ENCODE results near the gene DAB2IP.
A peak's percentile ranks its signal among the peaks of the same experiment; 100 is the strongest.

DAB2IP gene

GRCh38 chr9:121783521-121784507, 132.4 kb downstream of the DAB2IP start:
- no peak for DNase-seq (ENCODE audit: low read depth)
- TF ChIP-seq CTCF (IDR thresholded peaks at IDR 0.05; ENCODE audit: insufficient read depth, low read depth, low read length, missing control alignments), result no peak
- no peak overlapping the region for H3K4me3 ChIP-seq (ENCODE audit: low read length)

GRCh38 chr9:121784731-121785411, 133.4 kb downstream of the DAB2IP start:
- no peak for DNase-seq (ENCODE audit: low read depth)
- TF ChIP-seq CTCF (IDR thresholded peaks at IDR 0.05; ENCODE audit: insufficient read depth, low read depth, low read length, missing control alignments), result no peak
- H3K4me3 ChIP-seq (ENCODE audit: low read length), result no peak overlapping the region

GRCh38 chr9:121785673-121786542, 134.5 kb downstream of the DAB2IP start:
- no peak for DNase-seq (ENCODE audit: low read depth)
- TF ChIP-seq CTCF (IDR thresholded peaks at IDR 0.05; ENCODE audit: insufficient read depth, low read depth, low read length, missing control alignments), result no peak
- H3K4me3 ChIP-seq (ENCODE audit: low read length), result no peak overlapping the region

- TF ChIP-seq CTCF (IDR thresholded peaks at IDR 0.05; ENCODE audit: insufficient read depth, low read depth, low read length, missing control alignments), result no peak
- no peak for DNase-seq (ENCODE audit: low read depth)
- no peak overlapping the region for H3K4me3 ChIP-seq (ENCODE audit: low read length)
Observed at GRCh38 chr9:121786543-121786948, 135.1 kb downstream of the DAB2IP start.

GRCh38 chr9:121786998-121787422, 135.6 kb downstream of the DAB2IP start:
- no peak overlapping the region for H3K4me3 ChIP-seq (ENCODE audit: low read length)
- no peak for TF ChIP-seq CTCF (IDR thresholded peaks at IDR 0.05; ENCODE audit: insufficient read depth, low read depth, low read length, missing control alignments)
- no peak for DNase-seq (ENCODE audit: low read depth)

GRCh38 chr9:121788686-121789366, 137.4 kb downstream of the DAB2IP start:
- DNase-seq (ENCODE audit: low read depth), result peak; percentile 34
- TF ChIP-seq CTCF (IDR thresholded peaks at IDR 0.05; ENCODE audit: insufficient read depth, low read depth, low read length, missing control alignments), result no peak

More at GRCh38 chr9:121788686-121789366, 137.4 kb downstream of the DAB2IP start:
- H3K4me3 ChIP-seq (ENCODE audit: low read length), result no peak overlapping the region
